ENCODE data around the gene VANGL1.

The VANGL1 gene

DNA sequence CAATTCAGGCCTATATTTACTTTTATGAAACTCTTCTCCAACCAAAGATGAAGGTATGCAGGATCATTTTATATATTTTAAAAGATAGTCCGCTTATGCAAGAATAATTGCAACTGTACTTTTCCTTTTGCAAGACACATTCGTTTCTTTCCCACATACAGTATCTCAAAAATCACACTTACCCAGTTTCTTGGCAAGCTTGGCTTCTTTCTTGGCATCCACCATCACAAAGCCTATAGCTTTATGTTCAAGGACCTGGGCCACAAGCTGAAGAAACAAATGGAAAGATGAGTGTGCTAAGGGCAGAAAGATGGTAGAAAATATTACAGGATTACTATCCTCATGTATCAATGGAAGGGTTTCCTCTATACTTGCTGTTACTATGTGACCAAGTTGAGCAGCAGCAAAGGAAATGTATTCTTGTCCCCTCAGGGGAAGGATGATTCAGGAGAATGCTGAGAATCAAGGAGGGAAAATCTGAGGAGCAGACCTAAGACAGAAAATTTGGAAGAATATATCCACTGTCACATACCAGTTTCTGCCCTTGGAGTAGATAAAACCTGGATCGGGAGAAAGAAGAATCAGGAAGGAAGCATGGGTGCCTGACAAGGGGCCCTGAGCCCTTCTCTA is 103.0 kb downstream of the VANGL1 start:
- no peak for DNase-seq (ENCODE audit: low spot score)

- DNase-seq (ENCODE audit: low spot score): no peak
Observed at GRCh38 chr1:115746021-115746690, 104.4 kb downstream of the VANGL1 start.
